ENCODE results near the gene CRYBA1.

CRYBA1 gene

GRCh38 chr17:29240968-29241963 is 5.4 kb upstream of the CRYBA1 start:
- H3K4me3 ChIP-seq (ENCODE audit: low read depth, low read length) = no peak overlapping the region
- DNase-seq (ENCODE audit: low read depth) = peak; percentile 94
- no peak for TF ChIP-seq POLR2A (IDR thresholded peaks at IDR 0.05; ENCODE audit: extremely low read depth, insufficient read length)
- no peak for TF ChIP-seq CTCF (IDR thresholded peaks at IDR 0.05; ENCODE audit: low read depth, low read length)
- no peak for TF ChIP-seq MYC (IDR thresholded peaks at IDR 0.05; ENCODE audit: low read depth, low read length)
- TF ChIP-seq MAX (IDR thresholded peaks at IDR 0.05; ENCODE audit: low read depth, low read length) = no peak

- no peak overlapping the region for H3K4me3 ChIP-seq (ENCODE audit: low read depth, low read length)
- no peak for TF ChIP-seq MYC (IDR thresholded peaks at IDR 0.05; ENCODE audit: low read depth, low read length)
- no peak for TF ChIP-seq POLR2A (IDR thresholded peaks at IDR 0.05; ENCODE audit: extremely low read depth, insufficient read length)
- TF ChIP-seq MAX (IDR thresholded peaks at IDR 0.05; ENCODE audit: low read depth, low read length) = no peak
- TF ChIP-seq CTCF (IDR thresholded peaks at IDR 0.05; ENCODE audit: low read depth, low read length) = no peak
These were observed 4.6 kb upstream of the CRYBA1 start for GRCh38 chr17:29242051-29242450.

GRCh38 chr17:29242790-29243189 is 3.9 kb upstream of the CRYBA1 start:
- TF ChIP-seq POLR2A (IDR thresholded peaks at IDR 0.05; ENCODE audit: extremely low read depth, insufficient read length) (no peak), MYC (IDR thresholded peaks at IDR 0.05; ENCODE audit: low read depth, low read length) (no peak), CTCF (IDR thresholded peaks at IDR 0.05; ENCODE audit: low read depth, low read length) (no peak), MAX (IDR thresholded peaks at IDR 0.05; ENCODE audit: low read depth, low read length) (no peak)
- no peak for DNase-seq (ENCODE audit: low read depth)
- no peak overlapping the region for H3K4me3 ChIP-seq (ENCODE audit: low read depth, low read length)

More at GRCh38 chr17:29242051-29242450, 4.6 kb upstream of the CRYBA1 start:
- DNase-seq (ENCODE audit: low read depth) = no peak

- no peak for TF ChIP-seq MAX (IDR thresholded peaks at IDR 0.05; ENCODE audit: low read depth, low read length)
- peak; percentile 51 for TF ChIP-seq CTCF (IDR thresholded peaks at IDR 0.05; ENCODE audit: low read depth, low read length)
- no peak for TF ChIP-seq MYC (IDR thresholded peaks at IDR 0.05; ENCODE audit: low read depth, low read length)
- no peak overlapping the region for H3K4me3 ChIP-seq (ENCODE audit: low read depth, low read length)
- peak; percentile 46 for DNase-seq (ENCODE audit: low read depth)
These were observed 2.9 kb upstream of the CRYBA1 start for GRCh38 chr17:29243792-29244191.

GRCh38 chr17:29245401-29245800 is 1.3 kb upstream of the CRYBA1 start:
- TF ChIP-seq MAX (IDR thresholded peaks at IDR 0.05; ENCODE audit: low read depth, low read length) (no peak), CTCF (IDR thresholded peaks at IDR 0.05; ENCODE audit: low read depth, low read length) (no peak), MYC (IDR thresholded peaks at IDR 0.05; ENCODE audit: low read depth, low read length) (no peak), POLR2A (IDR thresholded peaks at IDR 0.05; ENCODE audit: extremely low read depth, insufficient read length) (no peak)
- H3K4me3 ChIP-seq (ENCODE audit: low read depth, low read length) = no peak overlapping the region
- DNase-seq (ENCODE audit: low read depth) = no peak

All from NB4 (cell line).